SH-SY5Y (cell line): ENCODE data around the gene STAG2.

ENCODE experiments used
- GATA2 ChIP-seq: IDR thresholded peaks from 2 replicates; pipeline ENCODE4 v1.6.1; 2011; ENCODE audit warnings: mild to moderate bottlenecking, low read depth, low read length
- GATA3 ChIP-seq: IDR thresholded peaks from 2 replicates; pipeline ENCODE4 v1.6.1; 2011; ENCODE audit warnings: low read depth, mild to moderate bottlenecking, low read length, moderate library complexity

DNA sequence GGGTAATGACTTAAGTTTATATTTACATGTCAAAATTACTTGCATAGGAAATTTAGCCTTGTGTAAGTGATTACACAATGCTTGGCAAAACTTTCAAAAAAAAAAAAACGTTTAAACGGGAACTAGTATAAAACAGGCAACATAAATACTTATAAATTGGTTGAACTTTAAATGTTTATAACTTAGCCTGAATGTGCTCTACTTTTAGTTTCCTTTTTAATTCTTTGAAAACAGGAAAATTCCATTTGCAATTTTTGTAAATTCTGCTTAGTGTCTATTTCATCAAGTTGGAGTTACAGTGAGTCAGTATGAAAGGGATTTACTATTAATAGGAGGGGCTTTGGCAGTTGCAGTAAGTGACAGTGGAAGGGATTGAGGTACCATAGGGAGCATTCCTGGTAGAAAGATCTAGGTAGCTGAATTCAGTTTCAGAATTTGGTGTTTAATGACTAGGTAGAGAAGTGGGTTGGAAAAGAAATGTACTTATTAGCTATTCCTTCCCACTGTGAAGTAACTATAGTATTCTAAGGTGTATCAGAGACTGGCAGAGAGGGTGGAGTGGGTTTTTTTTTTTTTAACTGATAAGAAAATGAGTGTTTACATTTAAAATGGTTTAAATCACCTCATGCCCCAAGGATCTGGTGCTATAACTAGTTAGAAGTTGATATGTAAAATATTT, 2.8 kb downstream of the STAG2 start:
- TF ChIP-seq GATA3: no peak
- no peak for TF ChIP-seq GATA2
